ENCODE results near the gene ZBED2. TPM values are rescaled to one million over a fixed set of nuclear protein-coding genes. Genes with fewer than 3 reads are reported as not detected.

The ZBED2 gene
- total and polyA plus RNA-seq, 2 of the 8 experiments (the other 6 are each of a cell fraction or from before 2014, with no cell fraction given): not detected

- no peak overlapping the region for H3K9ac ChIP-seq (replicated peaks in 1 of 4; ENCODE audit: extremely low read depth in 1 of 4, low read depth in 3 of 4, low read length in 3 of 4)
- ChIA-PET CTCF (ENCODE audit: partially characterized antibody) (interaction anchor here (1.0 to 3.1 kb wide), 6 partner anchors 55 to 137 kb away, joined by 3 to 27 read pairs (median 8); no protein-coding TSS in a partner anchor), POLR2A (ENCODE audit: partially characterized antibody) (no interaction called here)
- no peak overlapping the region for H3K4me2 ChIP-seq (ENCODE audit: insufficient read depth in 1 of 2, low read depth in 2 of 2, low read length in 2 of 2)
- H3K27me3 ChIP-seq (replicated peaks in 1 of 4; ENCODE audit: control insufficient read depth in 3 of 4, extremely low read depth in 1 of 4, insufficient read depth in 3 of 4, low read length in 3 of 4): no peaks in the 10 kb centered on the region
- no peak overlapping the region for H2BK20ac ChIP-seq (ENCODE audit: low read length)
- no peak overlapping the region for H2BK15ac ChIP-seq (ENCODE audit: low read length)
- no peak overlapping the region for H4K91ac ChIP-seq (replicated peaks; ENCODE audit: insufficient read length, low read length)
- H2BK12ac ChIP-seq (ENCODE audit: low read depth, low read length): no peak overlapping the region
- H4K5ac ChIP-seq (ENCODE audit: insufficient read length, low read depth, low read length): no peak overlapping the region
- no peaks in the 10 kb centered on the region for H3K36me3 ChIP-seq (ENCODE audit: control insufficient read depth in 2 of 4, insufficient read depth in 4 of 4, low read length in 3 of 4)
- no peaks in the 10 kb centered on the region for H4K20me1 ChIP-seq (replicated peaks in 1 of 2; ENCODE audit: control insufficient read depth in 1 of 2, insufficient read depth in 2 of 2, low read length in 2 of 2)
- H3K9me3 ChIP-seq (ENCODE audit: insufficient read depth in 2 of 2, low read depth in 1 of 2, low read length in 1 of 2): peaks cover 0 to 7% of the 10 kb centered on the region in 2 experiments; a peak in 1 of 4 replicates
- TF ChIP-seq RFX5 (IDR thresholded peaks at IDR 0.05; ENCODE audit: borderline replicate concordance, low read depth, low read length) (no peak), CHD1 (IDR thresholded peaks at IDR 0.05; ENCODE audit: low read depth, low read length) (no peak), YY1 (IDR thresholded peaks at IDR 0.05; ENCODE audit: low read depth, low read length) (no peak), KDM5A (IDR thresholded peaks at IDR 0.05; ENCODE audit: low read length) (no peak), NRF1 (IDR thresholded peaks at IDR 0.05; ENCODE audit: low read depth, low read length) (no peak), FOSL1 (IDR thresholded peaks at IDR 0.05; ENCODE audit: insufficient read depth, low read depth, low read length) (no peak), ASH2L (IDR thresholded peaks at IDR 0.05; ENCODE audit: low read length) (no peak), TAF1 (IDR thresholded peaks at IDR 0.05; ENCODE audit: low read depth, low read length) (no peak), CTCF (IDR thresholded peaks at IDR 0.05; ENCODE audit: control extremely low read depth in 1 of 3, insufficient read depth in 1 of 3, low read depth in 1 of 3, low read length in 3 of 3) (no peak), KDM1A (IDR thresholded peaks at IDR 0.05; ENCODE audit: borderline replicate concordance, low read length) (no peak), SIRT6 (IDR thresholded peaks at IDR 0.05; ENCODE audit: low read length) (no peak), KDM4A (IDR thresholded peaks at IDR 0.05; ENCODE audit: low read depth, low read length, severe bottlenecking) (no peak)
- no peak overlapping the region for H3K4me3 ChIP-seq (ENCODE audit: extremely low read depth in 1 of 4, insufficient read depth in 2 of 4, low read depth in 3 of 4, low read length in 4 of 4)
- no peak for FAIRE-seq
- H2AK5ac ChIP-seq (ENCODE audit: low read depth, low read length): no peak overlapping the region
- H3K4ac ChIP-seq (replicated peaks; ENCODE audit: insufficient read length, low read depth, low read length): no peak overlapping the region
- WGBS, 2 experiments (ENCODE audit: extremely low coverage in 1 of 2, insufficient coverage in 1 of 2, insufficient read length in 1 of 2, insufficient replicate concordance in 2 of 2, low coverage in 1 of 2, low lambda C conversion rate in 2 of 2, missing lambda C conversion rate in 1 of 2): 91% methylated on average over 5 of the region's 5 CpGs; no CpG with 5 or more reads in 1 of the 2 experiments
- no peaks in the 10 kb centered on the region for H3K23me2 ChIP-seq (ENCODE audit: low read depth, low read length)
- no peaks in the 10 kb centered on the region for H3K79me2 ChIP-seq (ENCODE audit: control insufficient read depth in 1 of 2, insufficient read depth in 2 of 2, low read length in 2 of 2)
- no peaks in the 10 kb centered on the region for H3K79me1 ChIP-seq (ENCODE audit: low read depth, low read length)
- H2AFZ ChIP-seq (ENCODE audit: low read length): no peak overlapping the region
- no peak overlapping the region for H3K23ac ChIP-seq (ENCODE audit: insufficient read length)
- H3K27ac ChIP-seq (ENCODE audit: low read depth, low read length): no peak overlapping the region
- H2BK5ac ChIP-seq (ENCODE audit: low read depth, low read length): no peak overlapping the region
- no peak overlapping the region for H2BK120ac ChIP-seq (replicated peaks; ENCODE audit: low read depth, low read length)
- H3K56ac ChIP-seq (replicated peaks; ENCODE audit: insufficient read length, low read depth, low read length): no peak overlapping the region
- H3K14ac ChIP-seq (ENCODE audit: insufficient read length): no peak overlapping the region
- no peak for DNase-seq (ENCODE audit: low read depth in 1 of 2, low spot score in 2 of 2)
- no peak overlapping the region for H4K8ac ChIP-seq (ENCODE audit: extremely low read depth, insufficient read depth, low read length)
- H3K18ac ChIP-seq (ENCODE audit: extremely low read depth, low read length): no peak overlapping the region
- H3K4me1 ChIP-seq (replicated peaks in 1 of 4; ENCODE audit: control insufficient read depth in 3 of 4, insufficient read depth in 4 of 4, low read length in 3 of 4): no peaks in the 10 kb centered on the region
These were observed 15.7 kb downstream of the ZBED2 start for GRCh38 chr3:111579495-111579894.

All from H1 (cell line).